DOHH2 (cell line): ENCODE results near the gene CA7.

Experiments
- EZH2phosphoT487 ChIP-seq: fragments of 200-600 bp; sonication (generic); IDR thresholded peaks from 2 replicates; pipeline ENCODE4 v1.6.1; 2017; ENCODE audit warnings: borderline replicate concordance, mild to moderate bottlenecking, antibody characterized with exemption, low read length, moderate library complexity, mixed read lengths
- TF ChIP-seq, protein P1 (sequence below): fragments of 200-600 bp; sonication (generic); IDR thresholded peaks from one replicate; pipeline ENCODE4 v1.5.1; 2014; ENCODE audit warnings: antibody characterized with exemption, mild to moderate bottlenecking, low read depth, low read length; ENCODE audit not compliant: poor library complexity, severe bottlenecking

DNA sequence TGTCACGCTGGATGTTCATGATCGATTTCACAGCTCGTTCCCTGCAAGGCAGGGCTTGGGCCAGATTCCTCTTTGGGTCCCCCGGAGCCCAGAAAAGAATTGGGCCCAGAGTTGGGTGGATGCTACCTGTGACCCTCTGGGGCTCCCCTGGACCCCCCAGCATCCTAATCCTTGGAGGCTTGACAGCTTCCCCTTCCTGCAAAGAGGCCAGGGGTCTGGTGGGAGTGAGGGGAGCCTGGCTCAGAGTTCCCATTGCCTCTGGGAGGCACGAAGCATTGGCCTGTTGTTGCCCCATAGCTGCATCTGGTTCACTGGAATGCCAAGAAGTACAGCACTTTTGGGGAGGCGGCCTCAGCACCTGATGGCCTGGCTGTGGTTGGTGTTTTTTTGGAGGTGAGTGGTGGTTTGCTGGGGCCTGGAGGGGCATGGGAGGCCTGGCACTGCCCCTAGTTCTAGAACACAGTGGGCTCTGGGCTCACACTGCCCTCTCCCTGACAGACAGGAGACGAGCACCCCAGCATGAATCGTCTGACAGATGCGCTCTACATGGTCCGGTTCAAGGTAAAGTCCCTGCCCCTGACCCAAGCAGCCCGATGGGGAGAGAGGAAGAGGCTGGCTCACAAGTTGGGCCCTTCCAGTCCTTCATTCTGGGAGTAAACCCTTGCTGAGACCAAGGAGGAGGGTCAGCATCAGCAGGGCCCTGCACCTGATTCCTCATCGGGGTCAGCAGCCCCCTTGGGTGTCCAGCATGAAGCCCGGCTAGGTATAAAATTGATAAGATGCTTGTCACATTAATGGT lies 7.2 kb downstream of the CA7 start:
- TF ChIP-seq, protein P1, sequence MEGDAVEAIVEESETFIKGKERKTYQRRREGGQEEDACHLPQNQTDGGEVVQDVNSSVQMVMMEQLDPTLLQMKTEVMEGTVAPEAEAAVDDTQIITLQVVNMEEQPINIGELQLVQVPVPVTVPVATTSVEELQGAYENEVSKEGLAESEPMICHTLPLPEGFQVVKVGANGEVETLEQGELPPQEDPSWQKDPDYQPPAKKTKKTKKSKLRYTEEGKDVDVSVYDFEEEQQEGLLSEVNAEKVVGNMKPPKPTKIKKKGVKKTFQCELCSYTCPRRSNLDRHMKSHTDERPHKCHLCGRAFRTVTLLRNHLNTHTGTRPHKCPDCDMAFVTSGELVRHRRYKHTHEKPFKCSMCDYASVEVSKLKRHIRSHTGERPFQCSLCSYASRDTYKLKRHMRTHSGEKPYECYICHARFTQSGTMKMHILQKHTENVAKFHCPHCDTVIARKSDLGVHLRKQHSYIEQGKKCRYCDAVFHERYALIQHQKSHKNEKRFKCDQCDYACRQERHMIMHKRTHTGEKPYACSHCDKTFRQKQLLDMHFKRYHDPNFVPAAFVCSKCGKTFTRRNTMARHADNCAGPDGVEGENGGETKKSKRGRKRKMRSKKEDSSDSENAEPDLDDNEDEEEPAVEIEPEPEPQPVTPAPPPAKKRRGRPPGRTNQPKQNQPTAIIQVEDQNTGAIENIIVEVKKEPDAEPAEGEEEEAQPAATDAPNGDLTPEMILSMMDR, result no peak
- no peak for TF ChIP-seq EZH2phosphoT487
